Heart left ventricle (tissue), 13 donors: ENCODE data around the gene SCRN2.

Source experiments
- POLR2A ChIP-seq, 2 donors: fragments of 450-650 bp; IDR thresholded peaks; one replicate each; pipeline ENCODE4 v1.6.1; 2017; ENCODE audit warnings: antibody characterized with exemption in 2 of 2, mild to moderate bottlenecking in 2 of 2, moderate library complexity in 2 of 2
- TF ChIP-seq, protein P1 (sequence below), 12 donors: fragments of 200-600 bp; sonication (generic) in 4 of 12; IDR thresholded peaks; one replicate each; pipeline versions ENCODE4 v1.5.0 to v1.8.0; 2018 to 2022; ENCODE audit warnings: antibody characterized with exemption in 12 of 12, mild to moderate bottlenecking in 5 of 12
- donor health status: ischemic (EF 13 %, LVEDD 7.1; RV severe dilation, severe dysfunction).
- donor health status: DM: no; HTN: yes; CAD: no.
- donor health status: DM: no; HTN: no; CAD: no.
- donor health status: ischemic (EF 25% LVEDD 6.9; RV normal size, moderate dysfunction).
- donor health status: ischemic (EF 25% LVEDD 5.7; RV mildly dilated, moderate dysfunction).
- donor health status: ischemic (EF 35%, LVEDD 5.7; RV mildly dilated, moderate dysfunction).
- donor health status: nonischemic (EF 11% LVEDD 7.7; RV severe dilation, severe dysfunction).
- donor health status: DM: yes; HTN: yes; CAD: no.
- donor health status: PGD.
- donor health status: ischemic (EF 29% LVEDD 5.4; RV normal size, mild dysfunction).
- donor health status: nonischemic (EF 23%, LVEDD 6.1; RV moderate dilation, normal function).

DNA sequence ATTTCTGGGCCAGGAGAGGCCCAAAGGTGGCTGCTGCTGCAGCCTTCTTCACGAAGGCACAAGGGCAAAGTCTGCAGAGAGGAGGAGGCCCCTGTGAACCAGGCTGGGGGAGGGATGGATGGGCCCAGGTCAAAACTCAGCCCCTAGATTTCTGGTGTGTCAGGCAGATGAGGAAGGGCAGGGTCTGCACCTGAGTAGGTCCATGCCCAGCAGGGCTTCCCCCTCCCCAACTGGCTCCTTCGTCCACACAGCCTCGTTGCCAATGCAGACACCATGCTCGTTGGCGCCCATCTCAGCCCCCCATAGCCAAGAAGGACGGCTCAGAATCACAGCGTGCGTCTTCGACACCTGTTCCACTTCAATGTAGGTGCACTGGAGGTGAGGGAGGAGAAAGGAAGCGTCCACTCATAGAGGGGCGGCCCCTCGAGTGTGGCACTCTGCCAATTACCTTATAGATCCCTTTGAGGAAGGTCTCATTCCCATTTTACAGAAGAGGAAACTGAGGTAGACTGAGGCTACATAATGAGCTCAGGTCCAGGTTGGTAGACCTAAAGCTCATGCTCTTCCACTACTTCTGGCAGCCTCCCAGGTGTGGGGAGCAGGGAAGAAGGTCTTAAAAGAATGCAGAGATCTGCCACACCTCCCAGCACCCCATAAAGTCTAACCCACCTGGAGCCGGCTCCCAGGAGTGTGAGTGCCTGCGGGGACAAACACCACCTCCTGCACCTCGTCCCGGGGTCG, 902 bp downstream of the SCRN2 start:
- TF ChIP-seq, protein P1, sequence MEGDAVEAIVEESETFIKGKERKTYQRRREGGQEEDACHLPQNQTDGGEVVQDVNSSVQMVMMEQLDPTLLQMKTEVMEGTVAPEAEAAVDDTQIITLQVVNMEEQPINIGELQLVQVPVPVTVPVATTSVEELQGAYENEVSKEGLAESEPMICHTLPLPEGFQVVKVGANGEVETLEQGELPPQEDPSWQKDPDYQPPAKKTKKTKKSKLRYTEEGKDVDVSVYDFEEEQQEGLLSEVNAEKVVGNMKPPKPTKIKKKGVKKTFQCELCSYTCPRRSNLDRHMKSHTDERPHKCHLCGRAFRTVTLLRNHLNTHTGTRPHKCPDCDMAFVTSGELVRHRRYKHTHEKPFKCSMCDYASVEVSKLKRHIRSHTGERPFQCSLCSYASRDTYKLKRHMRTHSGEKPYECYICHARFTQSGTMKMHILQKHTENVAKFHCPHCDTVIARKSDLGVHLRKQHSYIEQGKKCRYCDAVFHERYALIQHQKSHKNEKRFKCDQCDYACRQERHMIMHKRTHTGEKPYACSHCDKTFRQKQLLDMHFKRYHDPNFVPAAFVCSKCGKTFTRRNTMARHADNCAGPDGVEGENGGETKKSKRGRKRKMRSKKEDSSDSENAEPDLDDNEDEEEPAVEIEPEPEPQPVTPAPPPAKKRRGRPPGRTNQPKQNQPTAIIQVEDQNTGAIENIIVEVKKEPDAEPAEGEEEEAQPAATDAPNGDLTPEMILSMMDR (IDR thresholded peaks at IDR 0.05): no peak
- no peak for TF ChIP-seq POLR2A (IDR thresholded peaks at IDR 0.05)
